Activated T-cell treated with anti-CD3 and anti-CD28 coated beads for 48 hours (primary cell): Measurements from ENCODE around the gene NRTN.
"Not testable (repeated sequence)": the region's sequence is repeated elsewhere in the genome, so short reads cannot be mapped to it uniquely, and the experiment has no call there.

Source experiments
- DNase-seq: peaks from one replicate; pipeline ENCODE4 v3.0.0-alpha.2; 2020; ENCODE audit warnings: low read depth

The NRTN gene

GRCh38 chr19:5804516-5805461 lies at the start of gene NRTN:
TSS of gene NRTN (plus strand) at chr19:5805067. CDS start at chr19:5824166, 19,099 bp downstream.
- DNase-seq, result peak; percentile 35

- no peak for DNase-seq
These were observed 42.2 kb upstream of the NRTN start for GRCh38 chr19:5762608-5763217.

GRCh38 chr19:5765220-5765619 lies 39.6 kb upstream of the NRTN start:
- DNase-seq, result no peak

GRCh38 chr19:5767949-5768348 lies 36.9 kb upstream of the NRTN start:
- DNase-seq, result no peak

- DNase-seq, result no peak
These were observed 32.5 kb upstream of the NRTN start for GRCh38 chr19:5772416-5772815.

GRCh38 chr19:5773276-5773675 lies 31.6 kb upstream of the NRTN start:
- no peak for DNase-seq

- no peak for DNase-seq
These were observed 29.9 kb upstream of the NRTN start for GRCh38 chr19:5774921-5775320.

GRCh38 chr19:5775668-5776309 lies 29.1 kb upstream of the NRTN start:
- no peak for DNase-seq

GRCh38 chr19:5778402-5778801 lies 26.5 kb upstream of the NRTN start:
- DNase-seq, result no peak

GRCh38 chr19:5780916-5781315 lies 24.0 kb upstream of the NRTN start:
- DNase-seq, result not testable (repeated sequence)

GRCh38 chr19:5782322-5782721 lies 22.5 kb upstream of the NRTN start:
- DNase-seq, result no peak

- no peak for DNase-seq
These were observed 21.6 kb upstream of the NRTN start for GRCh38 chr19:5782945-5783919.

- DNase-seq, result no peak
These were observed 20.2 kb upstream of the NRTN start, which contains the start of gene PRR22 for GRCh38 chr19:5784581-5785147. TSS of gene PRR22 (minus strand) at chr19:5784746. CDS start at chr19:5784660, 86 bp downstream.

- no peak for DNase-seq
These were observed 19.4 kb upstream of the NRTN start for GRCh38 chr19:5785423-5785822.

GRCh38 chr19:5786593-5787408 lies 18.1 kb upstream of the NRTN start:
- DNase-seq, result no peak

GRCh38 chr19:5787409-5788182 lies 17.3 kb upstream of the NRTN start:
- no peak for DNase-seq

- no peak for DNase-seq
These were observed 16.4 kb upstream of the NRTN start for GRCh38 chr19:5788422-5788821.

GRCh38 chr19:5789351-5789761 lies 15.5 kb upstream of the NRTN start:
- no peak for DNase-seq

- no peak for DNase-seq
These were observed 14.8 kb upstream of the NRTN start for GRCh38 chr19:5789886-5790558.
